Colonic mucosa (tissue), 4 donors: ENCODE results near the gene LITAFD. TPM values are rescaled to one million over a fixed set of nuclear protein-coding genes. Genes with fewer than 3 reads are reported as not detected.

Experiments used
- DNase-seq: peaks from one replicate; pipeline ENCODE4 v3.0.0-alpha.2; 2020
- H3K27ac ChIP-seq: fragments of 200-600 bp; one replicate; pipeline ENCODE4 v1.8.0; 2021
- H3K27me3 ChIP-seq: fragments of 200-600 bp; one replicate; pipeline ENCODE4 v1.8.0; 2021
- H3K36me3 ChIP-seq: fragments of 200-600 bp; one replicate; pipeline ENCODE4 v1.8.0; 2021
- H3K4me1 ChIP-seq: fragments of 200-600 bp; one replicate; pipeline ENCODE4 v1.8.0; 2021; ENCODE audit warnings: mild to moderate bottlenecking
- H3K4me3 ChIP-seq: fragments of 200-600 bp; one replicate; pipeline ENCODE4 v1.8.0; 2021
- H3K9ac ChIP-seq, 2 donors: one replicate each; pipeline ENCODE4 v1.7.0; 2013; ENCODE audit warnings: control low read depth in 2 of 2, low read depth in 2 of 2, low read length in 2 of 2
- H3K9me3 ChIP-seq: fragments of 200-600 bp; one replicate; pipeline ENCODE4 v1.8.0; 2021
- intact Hi-C: fragments of 100-400 bp; cut with DNase I; formaldehyde crosslinking; loops from one replicate; pipeline ENCODE4 v1.14.1; 2022
- total RNA-seq, 2 donors: library from RNA; stranded (reverse); fragmentation: NEBNext Ultra II Directional in 1 of 2; extraction: Animal tissue kit (Norgen Biotek cat#: 25700) in 1 of 2; gene quantifications; one replicate each; pipeline ENCODE4 v1.2.1, GENCODE V29; 2021
- TF ChIP-seq, protein P1 (sequence below): fragments of 200-600 bp; IDR thresholded peaks from one replicate; pipeline ENCODE4 v1.8.0; 2022; ENCODE audit warnings: antibody characterized with exemption, mild to moderate bottlenecking
- donor health status: healthy.
- donor health status: DM: no; HTN: no; CAD: no.
- donor health status: DM: no; HTN: no; CAD: no.

The LITAFD gene
- total RNA-seq, 2 donors from 2014 or later: not detected

DNA sequence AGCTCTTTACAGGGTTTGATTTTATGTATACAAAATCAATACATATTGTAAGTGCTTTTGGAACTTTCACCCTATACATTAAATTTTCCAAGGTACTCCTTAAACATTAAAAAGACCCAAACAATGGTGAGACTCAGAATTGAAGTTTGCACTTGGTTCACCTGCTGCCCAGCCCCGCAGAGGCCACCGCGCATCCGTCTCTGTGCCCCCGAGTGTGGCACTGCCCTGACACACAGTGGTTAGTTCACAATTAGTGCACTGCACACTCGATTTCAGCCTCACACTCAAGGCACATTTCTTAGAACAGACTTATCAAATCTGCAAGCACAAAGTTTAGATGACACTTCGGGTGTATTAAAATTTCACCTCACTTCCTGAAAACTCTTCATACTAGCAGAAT lies 43.3 kb downstream of the LITAFD start:
- no peak overlapping the region for H3K4me3 ChIP-seq
- TF ChIP-seq, protein P1, sequence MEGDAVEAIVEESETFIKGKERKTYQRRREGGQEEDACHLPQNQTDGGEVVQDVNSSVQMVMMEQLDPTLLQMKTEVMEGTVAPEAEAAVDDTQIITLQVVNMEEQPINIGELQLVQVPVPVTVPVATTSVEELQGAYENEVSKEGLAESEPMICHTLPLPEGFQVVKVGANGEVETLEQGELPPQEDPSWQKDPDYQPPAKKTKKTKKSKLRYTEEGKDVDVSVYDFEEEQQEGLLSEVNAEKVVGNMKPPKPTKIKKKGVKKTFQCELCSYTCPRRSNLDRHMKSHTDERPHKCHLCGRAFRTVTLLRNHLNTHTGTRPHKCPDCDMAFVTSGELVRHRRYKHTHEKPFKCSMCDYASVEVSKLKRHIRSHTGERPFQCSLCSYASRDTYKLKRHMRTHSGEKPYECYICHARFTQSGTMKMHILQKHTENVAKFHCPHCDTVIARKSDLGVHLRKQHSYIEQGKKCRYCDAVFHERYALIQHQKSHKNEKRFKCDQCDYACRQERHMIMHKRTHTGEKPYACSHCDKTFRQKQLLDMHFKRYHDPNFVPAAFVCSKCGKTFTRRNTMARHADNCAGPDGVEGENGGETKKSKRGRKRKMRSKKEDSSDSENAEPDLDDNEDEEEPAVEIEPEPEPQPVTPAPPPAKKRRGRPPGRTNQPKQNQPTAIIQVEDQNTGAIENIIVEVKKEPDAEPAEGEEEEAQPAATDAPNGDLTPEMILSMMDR: no peak
- peaks cover 6% of the 10 kb centered on the region for H3K36me3 ChIP-seq
- intact Hi-C loops: no loop called here
- no peak overlapping the region for H3K9ac ChIP-seq
- no peaks in the 10 kb centered on the region for H3K27me3 ChIP-seq
- no peak for DNase-seq
- H3K4me1 ChIP-seq: peaks cover 20% of the 10 kb centered on the region
- H3K27ac ChIP-seq: no peak overlapping the region
- H3K9me3 ChIP-seq: no peaks in the 10 kb centered on the region

DNA sequence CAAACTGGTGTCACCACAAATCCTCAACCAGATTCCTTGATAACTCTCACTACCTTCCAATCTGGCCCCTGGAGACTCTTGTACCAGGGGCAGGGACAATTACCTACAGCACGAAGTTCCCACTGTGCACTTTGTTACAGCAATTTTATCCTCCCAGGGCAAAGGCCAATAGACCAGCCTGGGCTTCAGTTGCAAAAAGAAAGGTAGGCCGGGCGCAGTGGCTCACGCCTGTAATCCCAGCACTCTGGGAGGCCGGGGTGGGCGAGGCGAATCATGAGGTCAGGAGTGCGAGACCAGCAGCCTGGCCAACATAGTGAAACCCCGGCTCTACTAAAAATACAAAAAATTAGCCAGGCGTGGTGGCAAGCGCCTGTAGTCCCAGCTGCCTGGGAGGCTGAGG lies 44.7 kb downstream of the LITAFD start:
- Histone ChIP-seq H3K4me1 (peaks cover 20% of the 10 kb centered on the region), H3K9ac (no peak overlapping the region), H3K27ac (no peak overlapping the region), H3K27me3 (no peaks in the 10 kb centered on the region), H3K4me3 (no peak overlapping the region), H3K9me3 (no peaks in the 10 kb centered on the region), H3K36me3 (no peaks in the 10 kb centered on the region)
- DNase-seq: no peak
- intact Hi-C loops: no loop called here
- TF ChIP-seq, protein P1: no peak

DNA sequence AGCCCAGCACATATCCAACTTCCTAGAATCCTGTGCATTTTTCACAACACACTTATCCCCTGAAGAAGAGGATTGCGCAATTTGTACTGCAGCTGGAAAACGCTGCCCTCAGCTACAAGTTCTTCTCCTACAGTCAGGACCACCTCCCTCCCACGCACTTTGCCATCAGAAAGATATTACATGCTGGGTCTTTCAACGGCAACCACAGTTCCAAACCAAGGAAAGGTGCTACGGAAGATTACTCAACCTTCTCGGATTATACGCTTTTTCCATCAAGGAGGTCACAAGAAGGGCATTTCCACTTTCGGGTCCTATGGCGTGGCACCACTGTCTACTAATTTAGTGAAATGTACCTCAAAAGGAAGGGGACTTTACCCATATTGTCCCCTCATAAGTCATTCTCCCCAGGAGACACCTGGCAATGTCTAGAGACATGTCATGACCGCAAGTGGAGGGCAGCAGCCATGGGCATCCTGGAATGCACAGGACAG lies 46.4 kb downstream of the LITAFD start:
- intact Hi-C loops: no loop called here
- Histone ChIP-seq H3K36me3 (no peaks in the 10 kb centered on the region), H3K27me3 (no peaks in the 10 kb centered on the region), H3K4me1 (peaks cover 19% of the 10 kb centered on the region), H3K9me3 (no peaks in the 10 kb centered on the region), H3K4me3 (no peak overlapping the region), H3K27ac (no peak overlapping the region), H3K9ac (no peak overlapping the region)
- no peak for DNase-seq
- TF ChIP-seq, protein P1: no peak

DNA sequence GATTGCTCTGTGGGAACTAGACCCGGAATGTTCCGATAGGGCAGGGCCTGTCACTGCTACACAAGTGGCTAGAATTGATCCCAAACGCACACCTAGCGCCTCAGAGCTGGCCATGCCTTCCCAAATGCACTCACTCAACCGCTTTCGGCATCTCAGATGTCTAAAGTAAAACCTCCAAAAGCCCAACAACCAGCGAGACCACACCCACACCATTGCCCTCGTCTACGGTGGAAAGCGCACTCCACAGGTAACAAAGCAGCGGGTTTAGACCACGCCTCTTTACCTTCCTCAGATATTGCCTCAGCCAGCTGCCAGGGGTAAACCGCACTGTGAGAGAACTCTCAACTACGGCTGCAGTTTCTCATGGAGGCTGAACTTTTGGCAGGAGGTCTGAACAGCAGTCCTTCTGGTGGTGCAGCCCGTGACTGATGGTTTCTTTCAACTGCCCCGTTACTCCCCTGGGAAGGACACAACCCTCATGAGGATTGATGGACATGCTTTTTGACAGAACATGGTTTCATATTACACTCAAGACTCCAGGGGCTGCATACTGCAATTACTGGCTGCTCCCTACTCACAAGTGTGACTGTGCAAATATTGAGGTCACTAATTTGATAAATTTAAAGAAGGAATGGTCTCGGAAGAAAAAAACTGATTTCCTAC lies 47.1 kb downstream of the LITAFD start:
- H3K9ac ChIP-seq: no peak overlapping the region
- H3K36me3 ChIP-seq: no peaks in the 10 kb centered on the region
- no peak overlapping the region for H3K4me3 ChIP-seq
- H3K27me3 ChIP-seq: no peaks in the 10 kb centered on the region
- H3K9me3 ChIP-seq: no peaks in the 10 kb centered on the region
- intact Hi-C loops: no loop called here
- TF ChIP-seq, protein P1: no peak
- DNase-seq: no peak
- H3K4me1 ChIP-seq: peaks cover 13% of the 10 kb centered on the region
- H3K27ac ChIP-seq: no peak overlapping the region

DNA sequence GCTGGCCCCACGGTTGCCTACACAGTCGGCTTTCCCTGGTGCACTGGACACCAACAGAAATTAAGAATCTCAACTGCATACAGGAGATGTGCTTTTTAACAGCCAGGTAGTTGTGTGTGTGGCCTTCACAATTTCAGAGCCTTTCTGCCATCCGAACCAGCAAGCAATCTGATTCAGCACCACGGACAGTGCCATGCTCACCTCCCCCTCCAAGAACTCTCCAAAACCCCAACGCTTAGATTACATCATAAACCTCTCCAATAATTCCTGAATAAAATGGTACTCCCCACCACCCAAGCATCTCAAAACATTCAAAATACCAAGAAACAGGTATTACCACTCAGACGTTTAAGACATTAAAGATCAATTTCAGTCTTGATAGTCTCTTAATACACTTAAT lies 49.7 kb downstream of the LITAFD start:
- peaks cover 3% of the 10 kb centered on the region for H3K4me1 ChIP-seq
- intact Hi-C loops: no loop called here

More for the DNA sequence above, 49.7 kb downstream of the LITAFD start:
- Histone ChIP-seq H3K27ac (no peak overlapping the region), H3K36me3 (no peaks in the 10 kb centered on the region), H3K9ac (no peak overlapping the region), H3K4me3 (no peak overlapping the region), H3K27me3 (no peaks in the 10 kb centered on the region), H3K9me3 (no peaks in the 10 kb centered on the region)
- DNase-seq: peak; percentile 51
- TF ChIP-seq, protein P1: no peak
